ENCODE results near the gene MYBPC2.

MYBPC2 gene

GRCh38 chr19:50494186-50495019 lies 61.7 kb downstream of the MYBPC2 start:
- ATAC-seq = no peak
- no peak for TF ChIP-seq CREB5 (CRISPR knock-in tag; IDR thresholded peaks at IDR 0.05; ENCODE audit: low read depth)
- no peak for TF ChIP-seq ZFP3 (CRISPR knock-in tag; IDR thresholded peaks at IDR 0.05)
- TF ChIP-seq, protein P1, sequence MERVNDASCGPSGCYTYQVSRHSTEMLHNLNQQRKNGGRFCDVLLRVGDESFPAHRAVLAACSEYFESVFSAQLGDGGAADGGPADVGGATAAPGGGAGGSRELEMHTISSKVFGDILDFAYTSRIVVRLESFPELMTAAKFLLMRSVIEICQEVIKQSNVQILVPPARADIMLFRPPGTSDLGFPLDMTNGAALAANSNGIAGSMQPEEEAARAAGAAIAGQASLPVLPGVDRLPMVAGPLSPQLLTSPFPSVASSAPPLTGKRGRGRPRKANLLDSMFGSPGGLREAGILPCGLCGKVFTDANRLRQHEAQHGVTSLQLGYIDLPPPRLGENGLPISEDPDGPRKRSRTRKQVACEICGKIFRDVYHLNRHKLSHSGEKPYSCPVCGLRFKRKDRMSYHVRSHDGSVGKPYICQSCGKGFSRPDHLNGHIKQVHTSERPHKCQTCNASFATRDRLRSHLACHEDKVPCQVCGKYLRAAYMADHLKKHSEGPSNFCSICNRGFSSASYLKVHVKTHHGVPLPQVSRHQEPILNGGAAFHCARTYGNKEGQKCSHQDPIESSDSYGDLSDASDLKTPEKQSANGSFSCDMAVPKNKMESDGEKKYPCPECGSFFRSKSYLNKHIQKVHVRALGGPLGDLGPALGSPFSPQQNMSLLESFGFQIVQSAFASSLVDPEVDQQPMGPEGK (CRISPR knock-in tag; IDR thresholded peaks at IDR 0.05; ENCODE audit: borderline replicate concordance) = no peak
- TF ChIP-seq, protein P2, sequence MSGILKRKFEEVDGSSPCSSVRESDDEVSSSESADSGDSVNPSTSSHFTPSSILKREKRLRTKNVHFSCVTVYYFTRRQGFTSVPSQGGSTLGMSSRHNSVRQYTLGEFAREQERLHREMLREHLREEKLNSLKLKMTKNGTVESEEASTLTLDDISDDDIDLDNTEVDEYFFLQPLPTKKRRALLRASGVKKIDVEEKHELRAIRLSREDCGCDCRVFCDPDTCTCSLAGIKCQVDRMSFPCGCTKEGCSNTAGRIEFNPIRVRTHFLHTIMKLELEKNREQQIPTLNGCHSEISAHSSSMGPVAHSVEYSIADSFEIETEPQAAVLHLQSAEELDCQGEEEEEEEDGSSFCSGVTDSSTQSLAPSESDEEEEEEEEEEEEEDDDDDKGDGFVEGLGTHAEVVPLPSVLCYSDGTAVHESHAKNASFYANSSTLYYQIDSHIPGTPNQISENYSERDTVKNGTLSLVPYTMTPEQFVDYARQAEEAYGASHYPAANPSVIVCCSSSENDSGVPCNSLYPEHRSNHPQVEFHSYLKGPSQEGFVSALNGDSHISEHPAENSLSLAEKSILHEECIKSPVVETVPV (CRISPR knock-in tag; IDR thresholded peaks at IDR 0.05) = no peak
- no peak for TF ChIP-seq TOX (CRISPR knock-in tag; IDR thresholded peaks at IDR 0.05; ENCODE audit: borderline replicate concordance)
- TF ChIP-seq ZFP30 (CRISPR knock-in tag; IDR thresholded peaks at IDR 0.05) = no peak
- no peak for TF ChIP-seq OSR1 (CRISPR knock-in tag; IDR thresholded peaks at IDR 0.05)
- TF ChIP-seq CSDC2 (CRISPR knock-in tag; IDR thresholded peaks at IDR 0.05) = no peak
- no peak for TF ChIP-seq RARB (CRISPR knock-in tag; IDR thresholded peaks at IDR 0.05)
- TF ChIP-seq ZNF70 (CRISPR knock-in tag; IDR thresholded peaks at IDR 0.05) = no peak
- TF ChIP-seq ISL1 (CRISPR knock-in tag; IDR thresholded peaks at IDR 0.05) = no peak
- TF ChIP-seq ZNF8 (CRISPR knock-in tag; IDR thresholded peaks at IDR 0.05) = no peak
- TF ChIP-seq POU6F1 (CRISPR knock-in tag; IDR thresholded peaks at IDR 0.05; ENCODE audit: borderline replicate concordance, low read depth) = no peak

GRCh38 chr19:50495020-50495531 lies 62.4 kb downstream of the MYBPC2 start:
- no peak for TF ChIP-seq ISL1 (CRISPR knock-in tag; IDR thresholded peaks at IDR 0.05)
- TF ChIP-seq TOX (CRISPR knock-in tag; IDR thresholded peaks at IDR 0.05; ENCODE audit: borderline replicate concordance) = no peak
- TF ChIP-seq ZFP3 (CRISPR knock-in tag; IDR thresholded peaks at IDR 0.05) = no peak
- no peak for TF ChIP-seq ZNF8 (CRISPR knock-in tag; IDR thresholded peaks at IDR 0.05)
- TF ChIP-seq CREB5 (CRISPR knock-in tag; IDR thresholded peaks at IDR 0.05; ENCODE audit: low read depth) = no peak
- TF ChIP-seq BACH2 (CRISPR knock-in tag; IDR thresholded peaks at IDR 0.05; ENCODE audit: borderline replicate concordance) = no peak
- no peak for TF ChIP-seq ZNF70 (CRISPR knock-in tag; IDR thresholded peaks at IDR 0.05)
- TF ChIP-seq PPARA (CRISPR knock-in tag; IDR thresholded peaks at IDR 0.05; ENCODE audit: borderline replicate concordance) = no peak
- ATAC-seq = no peak

GRCh38 chr19:50496189-50497021 lies 63.7 kb downstream of the MYBPC2 start:
- no peak for TF ChIP-seq ARNTL (CRISPR knock-in tag; IDR thresholded peaks at IDR 0.05; ENCODE audit: borderline replicate concordance, low read depth)
- peak; percentile 48 for ATAC-seq

DNA sequence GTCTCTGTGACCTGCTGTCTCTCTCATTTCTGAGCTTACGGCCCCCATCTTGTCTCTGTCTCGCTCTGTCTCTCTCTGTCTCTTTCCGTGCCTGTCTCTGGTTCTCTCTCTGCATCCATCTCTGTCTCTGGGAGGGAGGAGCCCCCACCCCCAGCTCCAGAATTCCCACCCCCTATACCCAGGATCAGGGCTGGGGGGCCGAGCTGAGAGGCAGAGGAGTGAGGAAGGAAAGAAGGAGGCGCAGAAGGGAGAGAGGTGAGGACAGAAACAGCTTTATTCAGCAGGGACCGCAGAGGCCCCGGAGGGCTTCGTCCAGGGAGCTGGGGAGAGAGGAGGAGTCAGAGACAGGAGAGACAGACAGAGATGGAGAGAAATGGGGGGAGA lies 64.3 kb downstream of the MYBPC2 start:
- ATAC-seq = no peak
- no peak for TF ChIP-seq ESRRG (CRISPR knock-in tag; IDR thresholded peaks at IDR 0.05)
- TF ChIP-seq ZFP30 (CRISPR knock-in tag; IDR thresholded peaks at IDR 0.05) = no peak
- TF ChIP-seq, protein P1 (CRISPR knock-in tag; IDR thresholded peaks at IDR 0.05; ENCODE audit: borderline replicate concordance) = no peak
- TF ChIP-seq POU6F1 (CRISPR knock-in tag; IDR thresholded peaks at IDR 0.05; ENCODE audit: borderline replicate concordance, low read depth) = no peak
- TF ChIP-seq CREB5 (CRISPR knock-in tag; IDR thresholded peaks at IDR 0.05; ENCODE audit: low read depth) = no peak
- no peak for TF ChIP-seq SNAI2 (CRISPR knock-in tag; IDR thresholded peaks at IDR 0.05)
- TF ChIP-seq ZFP3 (CRISPR knock-in tag; IDR thresholded peaks at IDR 0.05) = no peak
- TF ChIP-seq ZNF70 (CRISPR knock-in tag; IDR thresholded peaks at IDR 0.05) = no peak
- TF ChIP-seq OSR1 (CRISPR knock-in tag; IDR thresholded peaks at IDR 0.05) = no peak
- TF ChIP-seq ARNTL (CRISPR knock-in tag; IDR thresholded peaks at IDR 0.05; ENCODE audit: borderline replicate concordance, low read depth) = no peak
- no peak for TF ChIP-seq ZNF8 (CRISPR knock-in tag; IDR thresholded peaks at IDR 0.05)
- TF ChIP-seq ZNF565 (CRISPR knock-in tag; conservative IDR thresholded peaks at IDR 0.05; ENCODE audit: low read depth) = no peak

Measured in SK-N-SH treated with all-trans-retinoic acid at 6 μM for 48 hours (cell line).